ENCODE results near the gene RUNX2.

DNA sequence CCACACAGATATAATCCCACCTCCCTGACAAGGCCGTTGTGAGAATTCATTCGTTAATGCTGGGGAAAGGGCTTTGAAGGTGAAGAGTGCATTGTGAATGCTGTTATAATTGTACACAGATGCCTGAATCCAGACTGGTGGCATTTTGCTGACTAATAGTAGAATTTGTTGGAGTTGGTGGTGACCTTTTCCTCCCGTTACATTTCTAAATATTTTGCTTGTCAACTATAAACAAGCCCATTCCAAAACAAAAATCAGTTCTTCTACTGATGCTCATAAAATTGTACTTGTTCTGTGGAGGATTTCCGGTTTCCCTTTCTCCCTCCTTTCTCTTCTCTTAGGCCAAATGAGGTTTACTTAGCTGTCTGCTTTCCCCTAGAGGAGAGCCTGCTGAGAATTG is 302.7 kb downstream of the RUNX2 start:
- TF ChIP-seq POLR2A (IDR thresholded peaks at IDR 0.05; ENCODE audit: low read length) = no peak
- TF ChIP-seq GATA1 (IDR thresholded peaks at IDR 0.05; ENCODE audit: low read depth, low read length) = no peak

Measured in erythroblast (primary cell).